ENCODE measurements around the gene TM7SF2.

DNA sequence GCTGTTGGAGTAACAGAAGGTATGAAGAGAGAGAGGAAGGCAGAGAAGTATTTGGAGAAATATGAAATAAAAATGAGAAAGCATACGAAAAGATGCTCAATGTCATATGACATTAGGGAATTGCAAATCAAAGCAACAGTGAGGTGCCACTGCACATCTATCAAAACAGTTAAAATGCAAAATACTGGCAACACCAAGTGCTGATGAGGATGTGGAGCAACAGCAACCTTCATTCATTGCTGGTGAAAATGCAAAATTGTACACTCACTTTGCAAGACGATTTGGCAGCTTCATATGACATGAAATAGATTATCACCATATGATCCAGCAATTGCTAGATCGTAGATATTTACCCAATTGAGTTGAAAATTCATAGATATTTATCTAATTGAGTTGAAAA is 49.0 kb downstream of the TM7SF2 start:
- TF ChIP-seq CTCF (IDR thresholded peaks at IDR 0.05 in 4 of 5, conservative IDR thresholded peaks at IDR 0.05 in 1 of 5) (no peak), POLR2A (IDR thresholded peaks at IDR 0.05) (no peak)

Data from gastrocnemius medialis (tissue), 4 donors.